Right lung (tissue), 5 donors: Measurements from ENCODE around the gene KIFC3. TPM values are rescaled to one million over a fixed set of nuclear protein-coding genes. Genes with fewer than 3 reads are reported as not detected.
A peak's percentile ranks its signal among the peaks of the same experiment; 100 is the strongest.
"Not testable (repeated sequence)": the region's sequence is repeated elsewhere in the genome, so short reads cannot be mapped to it uniquely, and the experiment has no call there.

Experiments
- DNase-seq, 2 donors: peaks; one replicate each; pipeline ENCODE4 v3.0.0-alpha.2; 2013
- polyA plus RNA-seq, 5 donors: library from polyadenylated mRNA; unstranded; fragments of 120-200 nt; gene quantifications; one replicate each; pipeline versions ENCODE4 v1.2.1 to v1.2.3, GENCODE V29; 2013; ENCODE audit warnings: inconsistent platforms in 1 of 5, low replicate concordance in 1 of 5; ENCODE audit not compliant: insufficient read length in 5 of 5, insufficient read depth in 1 of 5

The KIFC3 gene
- polyA plus RNA-seq, 5 donors = 34.9 to 63.6 (median 56.6) TPM

GRCh38 chr16:57807968-57808528 lies 5.8 kb upstream of the KIFC3 start:
- peak; percentile 59 to 64 for DNase-seq

DNA sequence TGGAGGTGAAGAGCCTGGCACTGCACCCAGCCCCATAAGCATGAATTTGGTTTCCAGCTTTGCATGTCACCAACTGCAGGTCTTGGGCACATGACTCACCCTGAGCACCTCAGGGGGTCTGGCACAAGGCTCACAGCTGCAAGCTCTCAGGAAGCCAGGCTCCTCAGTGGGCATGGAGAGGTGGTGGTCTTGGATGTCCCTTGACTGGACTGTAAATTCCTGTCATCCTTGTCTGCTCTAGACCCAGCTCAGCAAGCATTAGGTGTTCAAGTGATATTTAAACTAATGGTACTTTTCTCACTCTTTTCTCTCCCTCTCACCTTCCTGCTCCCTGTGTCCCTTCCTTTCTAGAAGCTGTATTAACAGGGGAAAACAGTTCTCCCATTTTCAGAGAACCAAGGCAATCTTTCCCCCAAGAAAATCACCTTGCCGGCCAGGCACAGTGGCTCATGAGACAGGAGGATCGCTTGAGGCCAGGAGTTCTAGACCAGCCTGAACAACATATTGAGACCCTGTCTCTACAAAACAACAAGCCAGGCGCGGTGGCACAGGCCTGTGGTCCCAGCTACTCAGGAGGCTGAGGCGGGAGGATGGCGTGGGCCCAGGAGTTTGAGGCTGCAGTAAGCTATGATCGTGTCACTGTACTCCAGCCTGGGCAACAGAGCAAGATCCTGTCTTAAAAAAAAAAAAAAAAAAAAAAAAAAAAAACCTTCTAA lies 5.1 kb upstream of the KIFC3 start:
- no peak for DNase-seq

DNA sequence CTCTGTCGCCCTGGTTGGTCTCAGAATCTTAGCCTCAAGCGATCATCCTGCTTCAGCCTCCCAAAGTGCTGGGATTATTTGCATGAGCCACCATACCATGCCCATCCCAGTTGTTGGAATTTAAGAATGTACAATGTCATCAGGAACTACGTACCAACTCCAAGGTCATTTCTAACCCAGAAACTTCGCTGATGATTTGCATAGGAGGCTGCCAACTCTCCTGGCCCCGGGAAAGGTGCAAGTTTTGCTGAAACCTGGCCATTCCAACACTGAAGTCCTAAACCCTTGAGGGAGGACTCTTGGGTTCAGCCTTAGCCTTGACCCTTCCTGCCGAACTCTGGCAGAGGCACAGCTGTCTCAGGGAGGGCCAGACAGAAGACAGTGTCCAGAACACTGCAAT lies 2.9 kb upstream of the KIFC3 start:
- no peak for DNase-seq

DNA sequence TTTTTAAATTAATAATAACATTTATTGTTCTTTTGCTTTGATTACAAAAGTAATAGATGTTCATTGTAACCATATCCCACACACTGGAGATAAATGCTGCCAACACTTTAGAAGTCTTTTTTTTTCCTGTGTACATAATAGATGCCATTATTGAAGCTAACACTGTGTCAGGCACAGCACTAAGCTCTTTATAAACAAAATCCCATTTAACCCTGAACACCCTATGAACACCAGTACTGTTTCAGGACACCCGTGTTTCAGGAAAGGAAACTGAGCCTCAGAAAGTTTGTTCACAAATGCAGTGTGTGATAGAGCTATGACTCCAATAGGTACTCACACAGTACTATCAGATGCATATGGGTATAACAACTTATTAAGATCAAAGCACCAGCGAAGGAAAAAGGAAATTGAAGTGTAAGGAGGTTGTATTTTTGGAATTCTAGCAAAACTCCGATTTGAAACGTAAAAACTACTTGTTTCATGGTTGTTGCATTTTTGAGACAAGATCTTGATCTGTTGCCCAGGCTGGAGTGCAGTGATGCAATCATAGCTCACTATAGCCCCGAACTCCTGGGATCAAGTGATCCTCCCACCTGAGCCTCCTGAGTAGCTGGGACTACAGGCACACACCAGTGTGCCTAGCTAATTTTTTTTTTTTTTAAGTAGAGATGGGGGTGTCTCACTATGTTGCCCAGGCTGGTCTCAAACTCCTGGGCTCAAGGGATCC lies 2.0 kb upstream of the KIFC3 start:
- DNase-seq = no peak

DNA sequence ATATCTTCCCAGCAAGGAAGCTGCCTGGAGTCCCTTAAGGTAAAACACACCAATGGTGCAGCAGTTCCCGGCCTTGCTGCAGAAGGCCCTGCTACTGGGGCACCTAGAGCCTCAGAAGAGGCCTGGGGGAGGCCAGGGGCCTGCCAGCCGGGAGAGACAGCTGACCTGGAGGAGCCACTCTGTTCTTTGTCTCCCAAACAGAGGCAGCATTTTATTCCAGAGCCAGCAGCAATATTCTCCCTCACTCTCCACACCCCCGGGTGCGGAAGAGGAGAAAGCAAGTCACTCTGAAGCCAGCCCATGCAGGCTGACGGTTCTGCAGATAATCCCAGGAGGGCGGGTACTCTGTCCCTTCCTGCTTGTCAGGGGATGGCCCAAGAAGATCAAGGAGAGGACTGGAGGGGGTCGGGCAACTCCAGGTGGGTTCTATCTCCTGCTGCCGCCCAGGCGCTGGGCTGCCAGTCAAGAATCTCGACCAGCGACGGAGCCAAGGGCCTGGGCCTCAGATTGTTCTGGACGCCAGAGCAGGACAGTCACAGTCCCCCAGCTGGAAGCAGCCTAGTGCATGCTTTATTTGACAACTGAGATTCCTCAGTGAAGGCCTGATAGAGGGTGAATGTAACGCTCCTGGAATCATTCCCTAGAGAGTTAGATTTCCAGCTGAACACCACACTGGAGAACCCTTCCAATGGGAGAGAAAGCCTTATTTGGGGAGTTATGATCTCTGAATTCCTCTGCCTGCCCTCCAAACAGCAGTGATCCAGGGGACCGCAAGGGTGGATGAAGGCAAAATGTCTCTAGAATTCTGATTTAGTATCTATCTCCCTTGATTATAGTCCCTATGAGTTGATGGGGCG lies 1.1 kb upstream of the KIFC3 start:
- DNase-seq = peak; percentile 75 to 77

DNA sequence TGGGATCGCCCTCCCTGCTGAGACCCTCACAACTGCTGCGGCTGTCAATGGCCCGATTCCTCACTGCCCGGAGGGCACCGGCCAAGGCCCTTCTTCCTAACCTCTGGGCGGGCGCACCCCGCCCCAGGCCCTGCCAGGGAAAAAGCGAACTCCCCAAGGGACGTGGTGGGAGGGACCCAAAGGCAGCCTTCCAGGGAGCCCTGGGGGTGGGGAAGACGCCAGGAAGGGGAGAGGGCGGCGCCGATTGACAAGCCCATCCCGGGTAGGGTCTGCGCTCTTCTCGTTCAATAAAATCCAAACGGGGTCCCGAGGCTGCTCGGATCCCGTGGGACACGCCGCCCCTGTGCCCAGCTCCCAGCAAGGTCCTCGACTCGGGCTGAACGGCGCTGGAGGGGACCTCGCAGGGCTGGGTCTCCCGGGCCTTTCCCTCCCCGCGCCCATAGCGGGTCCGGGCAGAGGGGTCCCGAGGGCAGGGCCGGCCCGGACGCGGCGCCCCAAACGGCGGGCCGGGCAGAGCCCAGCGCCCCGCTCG lies 416 bp downstream of the KIFC3 start:
- no peak for DNase-seq

- no peak for DNase-seq
Observed at GRCh38 chr16:57801098-57801808, 1.0 kb downstream of the KIFC3 start.

DNA sequence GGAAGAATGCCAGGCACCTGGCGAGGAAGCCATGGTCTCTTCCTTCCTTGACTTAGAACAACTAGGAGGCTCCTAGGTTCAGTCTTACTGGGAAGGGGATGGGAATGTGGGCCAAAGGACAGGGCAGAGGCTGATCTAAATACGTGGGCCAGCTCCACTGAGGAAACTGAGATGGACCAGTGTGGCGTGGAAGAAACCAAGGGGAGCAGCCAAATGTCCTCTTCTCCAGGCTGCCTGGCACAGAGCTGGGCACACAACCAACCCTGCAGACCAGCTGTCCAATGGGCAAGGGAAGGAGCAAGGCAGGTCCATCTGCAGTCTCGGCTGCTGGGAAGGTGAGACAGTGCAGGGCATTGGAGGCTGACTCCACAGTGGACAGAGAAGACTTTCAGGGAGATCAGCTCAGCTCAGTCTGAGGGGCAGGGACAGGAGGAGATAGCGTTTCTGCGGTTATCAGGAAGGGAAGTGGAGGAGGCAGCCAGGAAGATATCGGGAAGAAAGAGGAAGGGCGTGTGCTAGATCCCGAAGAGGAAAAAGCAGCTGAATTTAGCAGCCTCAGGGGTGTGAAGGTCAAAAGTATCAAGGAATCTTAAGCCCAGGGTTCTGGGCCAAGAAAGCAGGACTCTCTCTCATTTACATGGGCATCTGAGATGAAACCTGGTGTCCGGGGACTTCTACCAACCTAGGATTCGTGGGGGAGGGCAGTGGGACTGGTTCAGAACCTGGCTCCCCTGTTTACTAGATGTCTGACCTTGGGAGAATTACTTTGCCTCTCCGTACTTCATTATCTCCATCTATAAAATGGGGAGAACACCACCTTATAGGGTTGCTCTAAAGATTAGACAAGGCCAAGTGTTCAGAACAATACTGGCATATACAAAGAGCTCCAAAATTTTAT lies 1.8 kb downstream of the KIFC3 start:
- no peak for DNase-seq

DNA sequence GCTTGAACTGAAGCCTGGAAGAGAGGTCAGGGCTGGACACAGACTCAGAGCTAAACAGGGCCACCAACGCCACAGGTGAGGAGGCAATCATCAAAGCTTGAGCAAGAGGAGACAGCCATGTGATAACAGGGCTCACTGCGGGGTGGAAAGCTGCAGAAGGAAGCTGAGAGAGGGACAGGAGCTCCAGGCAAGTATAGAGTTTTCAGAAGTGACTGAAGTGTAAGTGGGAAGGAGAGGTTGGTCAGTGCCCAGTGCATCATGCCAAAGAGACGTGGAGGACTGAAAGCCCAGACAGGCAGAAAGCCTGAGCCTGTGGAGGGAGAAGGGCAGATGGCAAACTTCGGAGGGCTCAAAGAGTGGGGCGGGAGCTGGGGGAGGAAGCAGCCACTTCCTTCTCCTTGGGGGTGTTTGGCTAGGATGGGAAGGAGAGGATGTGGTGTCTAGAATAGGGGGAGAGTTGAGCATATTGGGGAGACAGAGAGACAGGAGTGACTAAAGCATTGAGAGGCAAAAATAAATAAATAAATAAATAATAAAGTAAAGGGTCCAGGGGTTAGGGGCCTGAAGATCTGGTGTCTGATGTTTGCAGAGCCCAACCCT lies 2.6 kb downstream of the KIFC3 start:
- DNase-seq = no peak

DNA sequence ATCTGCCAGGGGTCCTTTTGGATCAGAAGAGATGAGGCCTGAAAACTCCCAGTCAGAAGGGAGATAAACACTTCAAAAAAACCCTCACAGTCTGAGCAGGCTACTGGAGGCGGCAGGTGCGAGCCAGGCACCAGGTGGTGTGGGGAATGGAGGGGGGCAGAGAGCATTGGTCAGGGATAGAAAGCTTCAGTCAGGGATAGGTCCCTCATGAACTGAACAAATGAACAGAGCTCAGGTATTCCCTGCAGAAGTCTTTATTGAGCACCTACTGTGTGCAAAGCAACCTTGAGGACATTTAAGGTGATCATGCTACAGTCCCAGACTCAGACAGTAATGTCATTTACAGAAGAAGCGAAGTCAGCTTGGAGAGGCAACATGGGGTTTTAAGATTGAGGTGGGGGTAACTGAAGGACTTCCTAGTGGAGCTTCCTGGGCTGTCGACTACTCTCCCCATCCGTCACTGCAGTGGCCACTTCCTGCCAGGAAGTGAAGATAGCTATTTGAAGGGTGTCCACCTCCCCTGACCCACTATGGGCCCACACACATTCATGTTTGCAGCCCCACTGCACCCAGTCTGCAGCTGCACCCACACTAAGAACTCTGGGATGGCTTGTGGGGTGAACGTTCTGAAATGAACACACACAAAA lies 3.2 kb downstream of the KIFC3 start:
- no peak for DNase-seq

DNA sequence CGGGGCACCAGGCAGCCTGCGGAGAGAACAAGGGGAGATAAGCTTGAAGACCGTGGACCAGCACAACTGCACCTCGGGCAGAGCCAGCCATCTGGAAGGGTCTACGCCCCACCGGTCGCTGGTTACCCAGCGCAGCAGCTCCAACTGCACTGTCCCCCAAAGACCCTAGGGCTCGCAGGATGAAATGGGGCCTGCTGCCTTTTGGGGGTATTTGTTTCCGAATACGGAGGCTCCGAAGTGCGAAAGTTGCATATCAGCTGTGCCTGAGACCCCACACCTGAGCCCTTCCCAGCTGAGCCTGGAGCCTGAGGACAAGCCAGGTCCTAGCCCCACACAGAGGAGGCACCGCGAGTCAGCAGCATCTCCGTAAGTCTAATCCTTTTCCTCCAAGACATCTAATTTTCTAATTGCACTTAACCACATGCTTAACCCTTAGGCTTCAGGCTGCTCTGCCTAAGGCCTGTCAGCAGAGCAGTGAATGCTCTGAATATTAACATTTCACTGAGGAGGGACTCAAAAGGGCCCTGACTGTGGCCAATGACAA lies 4.0 kb downstream of the KIFC3 start:
- no peak for DNase-seq

DNA sequence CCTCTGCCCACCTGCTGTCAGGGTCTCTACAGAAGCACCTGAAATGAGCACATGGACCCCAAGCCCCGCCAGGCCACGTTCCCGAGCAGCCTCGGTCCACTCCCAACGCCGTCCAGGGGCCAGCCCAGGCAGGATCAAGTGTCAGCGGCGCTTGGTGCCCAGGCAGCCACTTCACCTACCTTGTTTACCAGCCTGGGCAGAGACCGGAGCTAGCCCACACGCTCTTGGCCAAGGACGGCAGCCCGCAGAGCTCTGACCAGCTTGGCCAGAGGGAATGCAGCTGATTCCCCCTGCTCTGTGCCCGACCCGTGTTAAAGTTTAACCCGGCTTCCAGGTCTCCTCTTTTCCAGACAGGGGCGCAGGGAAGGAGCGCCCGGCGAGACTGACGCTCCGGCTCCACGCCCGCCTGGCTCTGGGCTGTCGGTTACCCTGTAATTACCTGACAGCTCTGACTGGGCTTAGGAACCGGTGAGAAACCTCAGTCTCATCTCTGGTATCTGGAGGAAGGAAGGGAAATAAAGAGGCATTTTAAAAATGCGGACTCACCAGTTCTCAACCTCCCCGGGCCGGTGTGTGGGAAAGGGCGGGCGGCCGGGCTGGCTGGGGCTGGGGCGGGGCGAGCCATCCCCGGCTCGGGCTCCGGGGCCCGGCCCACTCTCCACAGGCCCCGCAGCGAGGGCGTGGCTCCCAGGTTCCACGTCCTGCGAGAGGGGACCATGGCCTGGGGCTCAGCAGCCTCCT lies 4.6 kb downstream of the KIFC3 start:
- no peak for DNase-seq

DNA sequence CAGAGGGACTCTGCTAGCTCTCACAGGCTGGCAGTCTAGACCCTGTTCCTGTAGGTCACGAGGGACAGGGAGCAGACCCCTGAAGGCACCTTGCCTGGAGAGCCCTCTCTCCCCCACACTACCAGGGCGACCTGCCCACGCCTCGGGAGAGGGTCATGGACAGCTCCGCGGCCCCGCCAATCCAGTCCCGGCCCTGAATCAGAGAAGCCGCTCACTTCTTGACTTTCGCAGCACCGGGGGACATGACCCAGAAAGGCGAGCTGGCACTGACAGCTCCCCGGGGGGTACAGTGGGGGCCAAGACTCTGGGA lies 5.1 kb downstream of the KIFC3 start:
- no peak for DNase-seq

- DNase-seq = not testable (repeated sequence)
Observed at GRCh38 chr16:57796014-57796413, 6.3 kb downstream of the KIFC3 start.

DNA sequence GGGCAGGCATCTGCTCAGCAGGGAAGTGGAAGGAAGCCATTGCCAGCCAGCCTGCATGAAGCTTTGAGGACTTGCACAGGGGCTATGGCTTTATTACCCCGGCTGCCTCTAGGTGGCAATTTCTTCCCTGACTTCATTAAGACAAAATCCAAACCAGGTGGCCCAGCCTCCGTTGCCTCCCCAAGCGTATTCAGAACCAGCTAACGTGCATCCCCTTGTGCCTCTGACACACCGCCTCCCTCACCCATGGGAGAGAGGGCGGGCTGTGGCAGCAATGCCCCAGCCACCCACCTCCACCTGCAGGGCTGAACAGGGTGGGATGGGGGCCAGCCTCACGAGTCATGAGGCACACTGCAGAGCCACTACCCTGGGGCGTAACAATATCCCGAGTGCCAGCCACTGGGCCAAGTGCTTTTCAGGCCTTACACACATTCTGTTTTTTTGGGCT lies 6.8 kb downstream of the KIFC3 start:
- no peak for DNase-seq

- DNase-seq = no peak
Observed at GRCh38 chr16:57794849-57795430, 7.4 kb downstream of the KIFC3 start.

DNA sequence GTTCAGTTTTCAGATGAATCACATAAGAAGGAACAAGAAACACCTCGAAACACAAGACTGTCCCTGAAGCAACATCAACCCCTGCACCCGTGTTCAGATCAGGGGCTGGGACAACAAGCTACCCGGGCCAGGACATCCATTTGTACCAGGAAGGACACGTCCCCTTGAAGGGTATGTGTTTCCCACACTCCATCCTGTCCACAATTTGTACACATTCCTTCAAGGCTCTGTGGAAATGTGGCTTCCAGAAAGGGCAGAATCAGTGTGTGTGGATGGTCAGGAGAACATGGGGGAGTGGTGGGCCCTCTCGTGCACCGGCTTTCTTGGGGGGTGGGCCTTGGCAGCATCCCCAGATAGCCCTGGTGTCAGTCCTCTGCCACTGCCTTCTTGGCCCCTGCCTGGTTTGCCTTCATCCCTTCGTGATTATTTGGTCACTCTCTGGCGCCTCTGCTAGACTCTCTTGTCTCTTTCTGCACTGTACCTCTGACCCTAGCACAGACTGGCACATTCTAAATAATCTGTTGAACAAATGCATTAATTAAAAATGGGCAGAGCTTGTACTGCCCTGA lies 10.3 kb downstream of the KIFC3 start:
- no peak for DNase-seq
